CD4-positive, alpha-beta memory T cell (primary cell): ENCODE results near the gene GAMT. TPM values are rescaled to one million over a fixed set of nuclear protein-coding genes. Genes with fewer than 3 reads are reported as not detected.
A peak's percentile ranks its signal among the peaks of the same experiment; 100 is the strongest.

ENCODE experiments used
- CTCF ChIA-PET: fragments of 350-600 bp; sonication (Branson Sonifier 250); formaldehyde crosslinking; loops from one replicate; lab custom pipeline; 2021; ENCODE audit warnings: inconsistent platforms; ENCODE audit not compliant: partially characterized antibody; lab: Charles Lee
- POLR2A ChIA-PET: fragments of 350-600 bp; sonication (Branson Sonifier 250); formaldehyde crosslinking; loops from one replicate; lab custom pipeline; 2021; ENCODE audit not compliant: partially characterized antibody; lab: Charles Lee
- DNase-seq, 5 donors: peaks; one replicate each; pipeline versions ENCODE4 v3.0.0 to v3.0.0-alpha.2; 2020 to 2022; ENCODE audit warnings: mixed read lengths in 1 of 5
- H3K27ac ChIP-seq: one replicate; pipeline ENCODE4 v1.7.0; 2013; ENCODE audit warnings: low read depth, low read length
- H3K27me3 ChIP-seq: 2 replicates; pipeline ENCODE4 v1.7.0; 2013; ENCODE audit warnings: mild to moderate bottlenecking, low read length, moderate library complexity; ENCODE audit not compliant: insufficient read depth
- H3K36me3 ChIP-seq: 2 replicates; pipeline ENCODE4 v1.7.0; 2013; ENCODE audit warnings: mild to moderate bottlenecking, low read length, moderate library complexity; ENCODE audit not compliant: insufficient read depth
- H3K4me1 ChIP-seq: 2 replicates; pipeline ENCODE4 v1.7.0; 2013; ENCODE audit warnings: mild to moderate bottlenecking, low read length, moderate library complexity; ENCODE audit not compliant: insufficient read depth
- H3K4me3 ChIP-seq, 2 donors: one replicate each; pipeline ENCODE4 v1.7.0; 2013; ENCODE audit warnings: low read length in 2 of 2, mild to moderate bottlenecking in 1 of 2
- H3K9me3 ChIP-seq, 2 donors: one replicate each; pipeline ENCODE4 v1.7.0; 2013; ENCODE audit warnings: low read length in 2 of 2, control low read depth in 1 of 2; ENCODE audit not compliant: control insufficient read depth in 1 of 2
- H3K27ac Mint-ChIP-seq, 7 donors: one replicate each; pipeline ENCODE4 v1.8.0; 2020 to 2021; ENCODE audit warnings: mixed read lengths in 7 of 7, mild to moderate bottlenecking in 6 of 7, inconsistent platforms in 3 of 7, moderate library complexity in 3 of 7
- H3K27me3 Mint-ChIP-seq, 2 donors: one replicate each; pipeline ENCODE4 v1.8.0; 2020 to 2021; ENCODE audit warnings: mixed read lengths in 2 of 2
- H3K36me3 Mint-ChIP-seq, 2 donors: one replicate each; pipeline ENCODE4 v1.8.0; 2020 to 2021; ENCODE audit warnings: mixed read lengths in 2 of 2, inconsistent platforms in 1 of 2, mild to moderate bottlenecking in 1 of 2
- H3K4me1 Mint-ChIP-seq, 4 donors: one replicate each; pipeline ENCODE4 v1.8.0; 2020 to 2021; ENCODE audit warnings: mixed read lengths in 4 of 4, mild to moderate bottlenecking in 1 of 4
- H3K4me3 Mint-ChIP-seq, 8 donors: one replicate each; pipeline ENCODE4 v1.8.0; 2020 to 2021; ENCODE audit warnings: mixed read lengths in 8 of 8, mild to moderate bottlenecking in 7 of 8, moderate library complexity in 6 of 8, inconsistent platforms in 3 of 8
- H3K9me3 Mint-ChIP-seq, 8 donors: one replicate each; pipeline ENCODE4 v1.8.0; 2020 to 2021; ENCODE audit warnings: mixed read lengths in 8 of 8, mild to moderate bottlenecking in 5 of 8, inconsistent platforms in 3 of 8, moderate library complexity in 1 of 8
- intact Hi-C: fragments of 100-400 bp; cut with micrococcal nuclease; formaldehyde crosslinking; loops from one replicate; pipeline ENCODE4 v1.15.1; 2023
- polyA plus RNA-seq, 2 donors: library from polyadenylated mRNA; unstranded; fragments of 300-500 nt; fragmentation: Illumina TruSeq; gene quantifications; one replicate each; pipeline ENCODE4 v1.2.3, GENCODE V29; 2021
- total RNA-seq, 2 experiments: library from RNA; stranded (reverse); gene quantifications; one replicate each; pipeline ENCODE4 v1.2.3, GENCODE V29; 2021

Gene GAMT
- total and polyA plus RNA-seq, 4 experiments from 2014 or later: 15.9 to 20.3 (median 17.8) TPM

GRCh38 chr19:1434577-1435060, 33.3 kb upstream of the GAMT start:
- POLR2A ChIA-PET: interaction anchor here (1.7 kb wide), 1 partner anchor 26 kb away, joined by 5 read pairs; no protein-coding TSS in a partner anchor

GRCh38 chr19:1434040-1434366, 32.7 kb upstream of the GAMT start:
- Mint-ChIP-seq H3K4me1 (peaks cover 0 to 10% (median 4%) of the 10 kb centered on the region in 4 donors), H3K4me3 (no peak overlapping the region), H3K27ac (no peak overlapping the region), H3K27me3 (no peaks in the 10 kb centered on the region), H3K9me3 (peaks cover 0 to 3% (median 0%) of the 10 kb centered on the region in 8 donors), H3K36me3 (peaks cover 8 to 26% of the 10 kb centered on the region in 2 donors)
- CTCF ChIA-PET: no interaction called here
- intact Hi-C loops: no loop called here
- Histone ChIP-seq H3K27ac (no peak overlapping the region), H3K4me3 (no peak overlapping the region), H3K36me3 (peaks cover 39% of the 10 kb centered on the region), H3K9me3 (no peaks in the 10 kb centered on the region), H3K27me3 (no peaks in the 10 kb centered on the region), H3K4me1 (peaks cover 8% of the 10 kb centered on the region)
- no peak for DNase-seq
- POLR2A ChIA-PET: interaction anchor here (1.7 kb wide), 1 partner anchor 25 kb away, joined by 5 read pairs; no protein-coding TSS in a partner anchor

More at GRCh38 chr19:1434577-1435060, 33.3 kb upstream of the GAMT start:
- Histone ChIP-seq H3K36me3 (peaks cover 37% of the 10 kb centered on the region), H3K27ac (no peak overlapping the region), H3K27me3 (no peaks in the 10 kb centered on the region), H3K4me3 (no peak overlapping the region), H3K4me1 (peaks cover 14% of the 10 kb centered on the region), H3K9me3 (no peaks in the 10 kb centered on the region)
- no peaks in the 10 kb centered on the region for H3K27me3 Mint-ChIP-seq
- H3K4me1 Mint-ChIP-seq: peaks cover 0 to 13% (median 7%) of the 10 kb centered on the region in 4 donors
- H3K9me3 Mint-ChIP-seq: peaks cover 0 to 3% (median 0%) of the 10 kb centered on the region in 8 donors
- DNase-seq: no peak
- CTCF ChIA-PET: no interaction called here
- no peak overlapping the region for H3K27ac Mint-ChIP-seq
- intact Hi-C loops: no loop called here
- peaks cover 9 to 29% of the 10 kb centered on the region in 2 donors for H3K36me3 Mint-ChIP-seq
- no peak overlapping the region for H3K4me3 Mint-ChIP-seq

DNA sequence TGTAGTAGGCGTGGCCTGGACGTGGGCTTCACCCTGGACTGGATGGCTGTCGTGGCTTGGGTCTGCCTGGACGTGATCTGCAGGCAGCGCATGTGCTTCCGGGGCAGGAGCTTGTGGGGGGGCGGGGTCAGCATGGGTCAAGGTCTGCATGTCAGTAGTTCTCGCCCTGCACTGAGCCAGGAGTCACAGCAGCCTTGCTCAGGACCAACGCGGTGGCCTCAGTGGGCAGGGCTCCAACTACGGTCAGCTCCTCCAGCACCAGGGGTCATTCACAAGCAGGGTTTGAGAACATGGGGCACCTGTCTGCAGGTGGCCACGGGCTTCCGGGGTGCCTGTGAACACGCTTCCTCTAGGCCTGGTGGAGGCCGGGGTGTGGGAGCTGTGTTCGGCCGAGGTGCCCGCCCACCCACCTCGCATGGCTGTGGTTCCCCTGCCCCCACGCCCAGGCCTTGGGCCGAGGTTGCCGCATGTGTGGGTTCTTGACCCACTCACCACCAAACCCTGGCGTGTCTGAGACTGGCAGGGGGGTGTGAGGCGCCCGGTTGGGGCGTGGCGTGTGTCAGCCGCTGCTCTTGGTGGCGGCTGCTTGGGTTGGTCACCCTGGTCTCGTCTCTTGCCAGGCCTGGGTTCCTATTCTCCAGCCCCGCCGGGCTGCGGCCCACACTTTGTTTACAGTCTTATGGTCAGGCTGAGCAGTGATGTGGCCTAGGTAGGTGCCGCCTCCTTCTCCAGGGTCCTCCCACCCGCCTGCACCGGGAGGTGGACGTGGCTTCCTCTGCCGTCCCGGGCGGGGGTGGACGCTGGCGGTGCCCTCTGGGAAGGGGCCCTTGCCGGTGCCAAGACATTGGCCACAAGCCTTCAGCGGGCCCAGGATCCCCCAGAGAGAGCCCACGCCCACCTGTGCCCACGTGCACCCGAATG, 32.0 kb upstream of the GAMT start:
- Mint-ChIP-seq H3K36me3 (peaks cover 8 to 25% of the 10 kb centered on the region in 2 donors), H3K4me1 (peaks cover 0 to 8% (median 3%) of the 10 kb centered on the region in 4 donors), H3K27ac (no peak overlapping the region), H3K4me3 (no peak overlapping the region), H3K27me3 (no peaks in the 10 kb centered on the region), H3K9me3 (peaks cover 0 to 3% (median 0%) of the 10 kb centered on the region in 8 donors)
- H3K4me1 ChIP-seq: peaks cover 7% of the 10 kb centered on the region
- no peaks in the 10 kb centered on the region for H3K9me3 ChIP-seq
- H3K27me3 ChIP-seq: no peaks in the 10 kb centered on the region
- DNase-seq: no peak
- peaks cover 40% of the 10 kb centered on the region for H3K36me3 ChIP-seq
- H3K27ac ChIP-seq: no peak overlapping the region
- ChIA-PET CTCF (no interaction called here), POLR2A (interaction anchor here (1.7 kb wide), 1 partner anchor 24 kb away, joined by 5 read pairs; no protein-coding TSS in a partner anchor)
- intact Hi-C loops: no loop called here
- H3K4me3 ChIP-seq: no peak overlapping the region

DNA sequence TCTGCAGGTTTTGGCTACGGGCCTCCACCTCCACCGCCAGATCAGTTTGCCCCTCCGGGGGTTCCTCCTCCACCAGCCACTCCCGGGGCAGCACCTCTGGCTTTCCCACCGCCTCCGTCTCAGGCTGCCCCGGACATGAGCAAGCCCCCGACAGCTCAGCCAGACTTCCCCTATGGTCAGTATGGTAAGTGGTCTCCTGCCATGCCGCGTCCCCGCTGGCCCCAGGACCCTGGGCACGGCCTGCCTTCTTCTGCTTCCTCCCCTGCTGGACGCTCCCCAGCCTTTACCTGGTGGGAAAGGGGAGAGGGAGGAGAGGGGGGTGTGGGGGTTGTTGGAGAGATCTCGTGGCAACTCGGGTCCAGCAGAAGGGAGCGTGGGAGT, 31.2 kb upstream of the GAMT start:
- no peaks in the 10 kb centered on the region for H3K27me3 Mint-ChIP-seq
- no peaks in the 10 kb centered on the region for H3K27me3 ChIP-seq
- intact Hi-C loops: no loop called here
- POLR2A ChIA-PET: no interaction called here
- CTCF ChIA-PET: no interaction called here
- peaks cover 1% of the 10 kb centered on the region for H3K4me1 ChIP-seq
- no peak for DNase-seq
- H3K4me1 Mint-ChIP-seq: no peaks in the 10 kb centered on the region
- H3K4me3 Mint-ChIP-seq: no peak overlapping the region
- H3K9me3 ChIP-seq: no peaks in the 10 kb centered on the region
- peaks cover 5 to 24% of the 10 kb centered on the region in 2 donors for H3K36me3 Mint-ChIP-seq
- no peak overlapping the region for H3K27ac ChIP-seq
- H3K36me3 ChIP-seq: peaks cover 46% of the 10 kb centered on the region
- H3K9me3 Mint-ChIP-seq: no peaks in the 10 kb centered on the region
- H3K27ac Mint-ChIP-seq: no peak overlapping the region
- H3K4me3 ChIP-seq: no peak overlapping the region

- Mint-ChIP-seq H3K9me3 (no peaks in the 10 kb centered on the region), H3K4me1 (no peaks in the 10 kb centered on the region), H3K4me3 (peak overlapping the region in 1 of 8 donors; percentile 20), H3K27ac (peak overlapping the region in 1 of 7 donors; percentile 2), H3K27me3 (no peaks in the 10 kb centered on the region), H3K36me3 (peaks cover 5 to 25% of the 10 kb centered on the region in 2 donors)
- DNase-seq: no peak
- Histone ChIP-seq H3K9me3 (no peaks in the 10 kb centered on the region), H3K4me1 (no peaks in the 10 kb centered on the region), H3K4me3 (no peak overlapping the region), H3K36me3 (peaks cover 47% of the 10 kb centered on the region), H3K27me3 (no peaks in the 10 kb centered on the region), H3K27ac (no peak overlapping the region)
- POLR2A ChIA-PET: no interaction called here
- CTCF ChIA-PET: no interaction called here
- intact Hi-C loops: no loop called here
Measured at GRCh38 chr19:1431759-1432506, 30.6 kb upstream of the GAMT start.

GRCh38 chr19:1430246-1430645, 28.9 kb upstream of the GAMT start:
- H3K36me3 Mint-ChIP-seq: peaks cover 10 to 25% of the 10 kb centered on the region in 2 donors
- ChIA-PET POLR2A (no interaction called here), CTCF (no interaction called here)
- H3K27ac ChIP-seq: no peak overlapping the region
- H3K9me3 Mint-ChIP-seq: peaks cover 0 to 3% (median 0%) of the 10 kb centered on the region in 8 donors
- no peak overlapping the region for H3K4me3 Mint-ChIP-seq
- DNase-seq: no peak
- H3K27me3 ChIP-seq: no peaks in the 10 kb centered on the region
- H3K27ac Mint-ChIP-seq: no peak overlapping the region
- no peak overlapping the region for H3K4me3 ChIP-seq
- H3K4me1 ChIP-seq: no peaks in the 10 kb centered on the region
- intact Hi-C loops: no loop called here
- no peaks in the 10 kb centered on the region for H3K27me3 Mint-ChIP-seq
- peaks cover 63% of the 10 kb centered on the region for H3K36me3 ChIP-seq
- H3K4me1 Mint-ChIP-seq: no peaks in the 10 kb centered on the region
- no peaks in the 10 kb centered on the region for H3K9me3 ChIP-seq

DNA sequence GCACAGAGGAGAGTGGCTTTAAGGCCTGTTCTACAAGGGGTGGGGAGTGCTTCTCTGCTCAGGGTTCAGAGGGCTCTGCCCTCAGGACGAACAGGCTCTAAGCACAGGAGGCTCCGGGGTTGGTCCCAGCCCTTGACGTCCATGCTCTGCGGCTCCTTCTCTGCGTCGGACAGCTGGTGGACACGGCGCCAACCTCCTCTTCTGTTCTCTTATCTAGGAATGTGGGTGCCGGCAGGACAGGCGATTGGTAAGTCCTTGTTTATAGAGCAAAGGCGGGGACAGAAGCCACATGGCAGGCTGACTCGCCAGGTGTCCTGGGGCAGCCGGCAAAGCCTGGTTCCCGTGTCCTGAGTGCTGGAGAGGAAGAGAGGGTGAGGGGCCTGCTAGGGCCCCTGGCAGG, 28.4 kb upstream of the GAMT start:
- no peaks in the 10 kb centered on the region for H3K27me3 ChIP-seq
- CTCF ChIA-PET: no interaction called here
- no peak overlapping the region for H3K4me3 ChIP-seq
- peaks cover 13 to 29% of the 10 kb centered on the region in 2 donors for H3K36me3 Mint-ChIP-seq
- no peak for DNase-seq
- intact Hi-C loops: no loop called here
- H3K4me3 Mint-ChIP-seq: no peak overlapping the region
- peaks cover 68% of the 10 kb centered on the region for H3K36me3 ChIP-seq
- no peaks in the 10 kb centered on the region for H3K4me1 ChIP-seq
- peak overlapping the region in 1 of 7 donors; percentile 85 for H3K27ac Mint-ChIP-seq
- no peak overlapping the region for H3K27ac ChIP-seq
- peaks cover 0 to 3% (median 0%) of the 10 kb centered on the region in 8 donors for H3K9me3 Mint-ChIP-seq
- no peaks in the 10 kb centered on the region for H3K27me3 Mint-ChIP-seq
- POLR2A ChIA-PET: no interaction called here
- no peaks in the 10 kb centered on the region for H3K9me3 ChIP-seq
- H3K4me1 Mint-ChIP-seq: peaks cover 0 to 4% (median 1%) of the 10 kb centered on the region in 4 donors
